Choroid plexus epithelial cell (primary cell): ENCODE results near the gene PRKCE.

Experiments used
- DNase-seq: peaks from one replicate; pipeline ENCODE4 v3.0.0-alpha.2; 2010; ENCODE audit warnings: low read depth
- H3K4me3 ChIP-seq: 2 replicates; pipeline ENCODE4 v1.5.1; 2011; ENCODE audit warnings: low read depth, mild to moderate bottlenecking, control low read depth, low read length, moderate library complexity
- CTCF ChIP-seq: conservative IDR thresholded peaks from 2 replicates; pipeline ENCODE4 v1.5.1; 2011; ENCODE audit warnings: low read depth, mild to moderate bottlenecking, control low read depth, inconsistent platforms, low read length, moderate library complexity

The PRKCE gene

GRCh38 chr2:45721150-45721549 is 69.7 kb downstream of the PRKCE start:
- no peak for DNase-seq
- H3K4me3 ChIP-seq: no peak overlapping the region
- TF ChIP-seq CTCF: no peak

- no peak for DNase-seq
- TF ChIP-seq CTCF: no peak
- no peak overlapping the region for H3K4me3 ChIP-seq
Observed at GRCh38 chr2:45722477-45722876, 71.0 kb downstream of the PRKCE start.

GRCh38 chr2:45723857-45724256 is 72.4 kb downstream of the PRKCE start:
- no peak for TF ChIP-seq CTCF
- DNase-seq: no peak
- H3K4me3 ChIP-seq: no peak overlapping the region

GRCh38 chr2:45724335-45724734 is 72.9 kb downstream of the PRKCE start:
- H3K4me3 ChIP-seq: no peak overlapping the region
- TF ChIP-seq CTCF: no peak
- DNase-seq: no peak

GRCh38 chr2:45725731-45726130 is 74.3 kb downstream of the PRKCE start:
- no peak overlapping the region for H3K4me3 ChIP-seq
- no peak for DNase-seq
- no peak for TF ChIP-seq CTCF

- no peak for TF ChIP-seq CTCF
Observed at GRCh38 chr2:45726188-45726587, 74.7 kb downstream of the PRKCE start.

GRCh38 chr2:45728458-45728942 is 77.0 kb downstream of the PRKCE start:
- TF ChIP-seq CTCF: no peak
- no peak for DNase-seq
- no peak overlapping the region for H3K4me3 ChIP-seq

More at GRCh38 chr2:45726188-45726587, 74.7 kb downstream of the PRKCE start:
- no peak for DNase-seq
- H3K4me3 ChIP-seq: no peak overlapping the region
